MCF 10A (cell line): ENCODE measurements around the gene BAG2. TPM values are rescaled to one million over a fixed set of nuclear protein-coding genes. Genes with fewer than 3 reads are reported as not detected.

Source experiments
- BruUV-seq: library from RNA; stranded (reverse); fragments of 400-500 nt; replicated peaks from 2 replicates; lab custom pipeline; 2021; lab: Mats Ljungman, UMichigan
- CTCF ChIA-PET: fragments of 300-600 bp; sonication (Branson Sonifier 250); formaldehyde crosslinking; extraction: SDS; loops from one replicate; lab custom pipeline; 2021; ENCODE audit warnings: antibody characterized with exemption, inconsistent platforms; lab: Yijun Ruan, JAX
- POLR2A ChIA-PET: fragments of 300-600, 350-650 bp; sonication (Branson Sonifier 250); formaldehyde crosslinking; extraction: SDS; loops from one replicate; lab custom pipeline; 2020; ENCODE audit warnings: antibody characterized with exemption, inconsistent platforms; lab: Yijun Ruan, JAX
- DNase-seq: peaks from one replicate; pipeline ENCODE4 v3.0.0-alpha.2; 2018; ENCODE audit not compliant: unreplicated experiment
- H3K27ac Mint-ChIP-seq: one replicate; pipeline ENCODE4 v1.8.0; 2022; ENCODE audit warnings: mild to moderate bottlenecking, low read depth, mixed read lengths; ENCODE audit not compliant: unreplicated experiment
- H3K27me3 Mint-ChIP-seq: one replicate; pipeline ENCODE4 v1.8.0; 2022; ENCODE audit warnings: mixed read lengths; ENCODE audit not compliant: insufficient read depth, unreplicated experiment
- H3K36me3 Mint-ChIP-seq: one replicate; pipeline ENCODE4 v1.8.0; 2022; ENCODE audit warnings: mild to moderate bottlenecking, moderate library complexity, mixed read lengths; ENCODE audit not compliant: insufficient read depth, unreplicated experiment
- H3K4me1 Mint-ChIP-seq: one replicate; pipeline ENCODE4 v1.8.0; 2022; ENCODE audit warnings: mixed read lengths; ENCODE audit not compliant: insufficient read depth, unreplicated experiment
- H3K4me3 Mint-ChIP-seq: one replicate; pipeline ENCODE4 v1.8.0; 2022; ENCODE audit warnings: mild to moderate bottlenecking, moderate library complexity, mixed read lengths; ENCODE audit not compliant: unreplicated experiment
- H3K9me3 Mint-ChIP-seq: one replicate; pipeline ENCODE4 v1.8.0; 2022; ENCODE audit warnings: mixed read lengths; ENCODE audit not compliant: unreplicated experiment
- CTCF ChIP-seq: fragments of 200-600 bp; IDR thresholded peaks from one replicate; pipeline ENCODE4 v1.8.0; 2022; ENCODE audit warnings: antibody characterized with exemption, mild to moderate bottlenecking; ENCODE audit not compliant: unreplicated experiment
- intact Hi-C: fragments of 100-400 bp; cut with micrococcal nuclease; formaldehyde crosslinking; loops from 2 replicates; pipeline ENCODE4 v1.14.1; 2022
- total RNA-seq: library from RNA; stranded (reverse); gene quantifications from 2 replicates; pipeline ENCODE4 v1.2.3, GENCODE V29; 2022

The BAG2 gene
- total RNA-seq, 1 experiment from 2014 or later, result 4.2 TPM

- Mint-ChIP-seq H3K36me3 (peaks cover 25% of the 10 kb centered on the region), H3K27ac (no peak overlapping the region), H3K27me3 (no peaks in the 10 kb centered on the region), H3K4me1 (peaks cover 18% of the 10 kb centered on the region), H3K4me3 (no peak overlapping the region), H3K9me3 (no peaks in the 10 kb centered on the region)
- TF ChIP-seq CTCF, result no peak
- CTCF ChIA-PET, result interaction anchor here (0.5 to 1.2 kb wide), 3 partner anchors 122 to 479 kb away, joined by 3 to 7 read pairs (median 5); no protein-coding TSS in a partner anchor
- no peak for DNase-seq
- no TSS peak for BruUV-seq
- POLR2A ChIA-PET, result interaction anchor here (0.9 kb wide), 1 partner anchor 12 kb away, joined by 3 read pairs; no protein-coding TSS in a partner anchor
- intact Hi-C loops, result loop anchor here (10.0 kb wide), 1 partner anchor 273 kb away; no protein-coding TSS in a partner anchor
These were observed 5.6 kb downstream of the BAG2 start for GRCh38 chr6:57177545-57178265.

- intact Hi-C loops, result no loop called here
- POLR2A ChIA-PET, result no interaction called here
- Mint-ChIP-seq H3K4me3 (no peak overlapping the region), H3K36me3 (peaks cover 43% of the 10 kb centered on the region), H3K27ac (no peak overlapping the region), H3K4me1 (peaks cover 4% of the 10 kb centered on the region), H3K27me3 (no peaks in the 10 kb centered on the region), H3K9me3 (no peaks in the 10 kb centered on the region)
- CTCF ChIA-PET, result no interaction called here
- DNase-seq, result no peak
- BruUV-seq, result no TSS peak
- TF ChIP-seq CTCF, result no peak
These were observed 8.5 kb downstream of the BAG2 start for GRCh38 chr6:57180596-57180995.

- no peak overlapping the region for H3K4me3 Mint-ChIP-seq
- ChIA-PET POLR2A (interaction anchor here (0.5 kb wide), 1 partner anchor 10 kb away, joined by 3 read pairs; no protein-coding TSS in a partner anchor), CTCF (interaction anchor here (0.6 kb wide), 1 partner anchor 10 kb away, joined by 4 read pairs; no protein-coding TSS in a partner anchor)
- H3K4me1 Mint-ChIP-seq, result peaks cover 4% of the 10 kb centered on the region
- H3K36me3 Mint-ChIP-seq, result peaks cover 47% of the 10 kb centered on the region
- BruUV-seq, result no TSS peak
- no peaks in the 10 kb centered on the region for H3K27me3 Mint-ChIP-seq
- intact Hi-C loops, result no loop called here
- TF ChIP-seq CTCF, result no peak
- no peak for DNase-seq
- no peaks in the 10 kb centered on the region for H3K9me3 Mint-ChIP-seq
- peak overlapping the region; percentile 69 for H3K27ac Mint-ChIP-seq
These were observed 9.9 kb downstream of the BAG2 start for GRCh38 chr6:57182017-57182432.

- H3K27ac Mint-ChIP-seq, result no peak overlapping the region
- H3K9me3 Mint-ChIP-seq, result no peaks in the 10 kb centered on the region
- POLR2A ChIA-PET, result no interaction called here
- H3K27me3 Mint-ChIP-seq, result no peaks in the 10 kb centered on the region
- no peak for TF ChIP-seq CTCF
- no TSS peak for BruUV-seq
- CTCF ChIA-PET, result interaction anchor here (0.8 kb wide), 1 partner anchor 51 kb away, joined by 3 read pairs; no protein-coding TSS in a partner anchor
- no peak for DNase-seq
- peaks cover 4% of the 10 kb centered on the region for H3K4me1 Mint-ChIP-seq
- no peak overlapping the region for H3K4me3 Mint-ChIP-seq
- peaks cover 50% of the 10 kb centered on the region for H3K36me3 Mint-ChIP-seq
- intact Hi-C loops, result no loop called here
These were observed 11.2 kb downstream of the BAG2 start for GRCh38 chr6:57183336-57183735.
